Stimulated activated CD8-positive, alpha-beta memory T cell treated with anti-CD3 and anti-CD28 coated beads, Interleukin-4, amount 100 ng/mL, for 4 hours (primary cell): Measurements from ENCODE around the gene MKX.

Source experiments
- DNase-seq, 2 donors: peaks; one replicate each; pipeline ENCODE4 v3.0.0-alpha.2; 2020; ENCODE audit warnings: low read depth in 2 of 2, low spot score in 1 of 2

Gene MKX

DNA sequence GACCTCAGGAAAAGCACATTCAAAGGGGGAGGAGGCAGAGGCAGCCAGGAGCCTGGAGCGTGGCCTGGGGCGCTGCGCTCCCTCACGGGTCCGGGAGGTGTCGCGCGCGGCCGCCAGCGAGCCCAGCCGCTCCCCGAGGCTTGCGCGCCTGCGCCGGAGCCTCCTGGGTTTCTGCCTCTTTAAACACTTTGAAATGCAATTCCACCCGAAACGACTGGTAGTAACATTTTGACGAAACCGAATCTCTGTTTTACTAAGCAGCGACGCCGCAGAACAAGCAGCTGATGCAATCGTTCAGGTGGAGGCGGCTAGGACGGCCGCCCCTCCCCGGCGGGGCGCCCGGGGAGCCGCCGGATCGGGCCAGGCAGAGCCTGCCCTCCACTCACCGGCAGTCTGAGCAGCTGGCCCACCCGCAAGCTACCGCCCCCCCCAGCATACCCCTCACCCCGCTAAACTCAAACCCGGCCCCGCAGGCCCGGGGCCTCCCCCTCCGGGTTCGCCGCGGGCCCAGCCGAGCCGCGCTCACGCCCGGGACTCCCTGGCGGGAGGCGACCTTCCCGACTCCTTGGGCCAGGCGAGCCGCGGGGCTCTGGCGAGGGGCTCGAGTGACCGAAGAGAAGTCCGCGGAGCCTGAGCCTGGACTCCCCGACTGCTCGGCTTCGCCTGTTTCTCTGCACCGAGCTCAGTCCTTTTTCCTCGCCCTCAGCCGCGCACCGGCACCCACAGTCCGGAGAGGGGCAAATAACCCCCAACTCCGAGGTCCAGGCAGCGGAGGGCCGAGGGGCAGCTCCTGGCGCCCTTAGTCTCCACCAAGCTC, 3.2 kb downstream of the MKX start:
- DNase-seq = peak; percentile 46 to 52

DNA sequence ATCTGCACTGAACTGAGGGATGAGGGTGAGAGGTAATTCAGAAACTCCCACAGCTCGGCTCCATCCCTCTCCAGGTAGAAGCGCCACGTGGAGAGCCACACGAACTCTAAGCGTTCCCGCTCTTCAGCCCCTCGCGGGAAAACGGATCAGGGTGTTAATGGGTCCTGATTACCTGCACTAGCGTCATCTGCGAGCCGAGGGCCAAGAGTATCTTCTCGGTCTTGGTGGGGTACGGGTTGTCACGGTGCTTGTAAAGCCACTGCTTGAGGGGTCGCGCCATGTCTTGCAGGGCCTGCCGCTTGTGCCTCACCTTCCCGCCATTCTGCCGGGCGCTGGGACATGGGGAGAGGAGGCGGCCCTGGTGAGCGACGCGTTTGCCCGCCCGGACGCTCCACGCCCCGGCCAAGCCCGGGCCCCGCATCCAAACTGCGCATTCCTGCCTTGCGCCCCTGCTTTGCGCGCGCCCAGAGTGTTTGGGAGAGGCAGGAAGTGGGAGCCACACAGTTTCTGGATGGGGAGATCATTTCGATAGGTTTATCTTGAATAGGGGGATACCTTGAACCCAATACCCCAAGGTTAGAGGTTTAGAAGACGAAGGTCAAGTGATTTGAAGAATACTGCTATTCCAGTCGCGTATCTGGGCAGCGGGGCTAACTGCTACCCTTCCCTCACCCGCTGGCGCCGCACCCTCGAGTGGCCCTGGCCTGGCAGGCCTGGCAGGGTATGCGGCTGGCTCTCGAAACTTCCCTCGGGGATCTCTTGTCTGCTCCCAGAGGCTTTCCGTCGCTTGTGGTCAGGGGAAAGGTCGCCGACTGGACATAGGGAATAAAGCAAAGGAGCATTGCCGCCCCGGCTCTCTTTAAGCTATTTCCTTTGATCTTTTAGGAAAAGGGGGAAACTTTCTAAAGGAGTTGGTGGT, 4.2 kb downstream of the MKX start:
- DNase-seq = no peak

DNA sequence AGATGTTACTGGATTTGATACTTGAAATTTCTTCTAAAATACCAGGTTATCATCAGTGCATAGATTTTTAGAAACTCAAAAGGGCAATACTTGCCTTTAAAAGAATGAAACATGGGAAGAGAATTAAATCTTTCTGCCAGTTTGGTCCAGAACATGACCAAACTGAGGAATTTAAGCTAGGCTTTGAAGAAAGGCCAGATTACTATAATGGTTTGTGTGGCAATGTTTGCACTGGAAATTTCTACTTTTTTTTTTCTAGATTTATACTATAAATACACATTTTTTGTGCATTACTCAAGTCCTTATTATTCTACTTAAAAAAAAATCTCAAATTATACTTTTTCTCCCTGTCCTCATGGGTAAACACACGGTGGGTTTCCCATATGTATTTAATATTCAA, 9.2 kb downstream of the MKX start:
- no peak for DNase-seq

DNA sequence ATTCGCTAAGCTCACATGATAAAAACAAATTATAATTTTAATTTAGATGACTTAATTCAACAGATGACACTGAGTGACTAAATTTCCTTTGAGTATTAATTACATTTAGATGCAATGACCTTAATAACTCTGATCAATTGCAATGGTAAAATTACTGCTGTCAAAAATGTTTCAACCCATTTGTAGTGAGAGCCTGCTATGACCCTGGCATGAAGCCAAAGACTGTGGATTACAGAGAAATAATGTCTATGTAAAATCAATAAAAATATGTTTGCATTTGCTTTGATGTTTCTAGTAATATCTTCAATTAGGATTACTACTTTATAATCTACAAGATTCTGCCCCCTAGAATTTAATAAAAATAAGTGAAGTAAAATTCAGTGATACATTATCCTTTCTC, 15.6 kb downstream of the MKX start:
- no peak for DNase-seq

DNA sequence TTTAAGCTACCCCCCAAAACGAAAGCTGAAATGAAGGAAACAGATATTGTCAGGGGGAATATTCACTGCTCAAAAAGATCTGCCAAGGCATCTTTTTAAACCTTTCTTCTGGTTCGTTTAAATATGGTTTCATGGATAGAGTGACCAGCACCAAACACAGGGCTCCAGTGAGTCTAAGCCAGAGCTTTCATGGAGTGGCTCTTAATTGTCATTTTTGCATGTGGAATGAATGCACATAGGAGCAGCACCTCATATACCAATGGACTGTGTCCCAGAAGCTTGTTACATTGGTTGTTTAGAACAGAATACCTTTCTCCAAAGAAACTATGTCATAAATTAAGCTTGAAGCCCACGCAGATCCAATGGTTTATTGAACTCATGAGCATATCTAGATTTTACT, 17.3 kb downstream of the MKX start:
- DNase-seq = no peak

DNA sequence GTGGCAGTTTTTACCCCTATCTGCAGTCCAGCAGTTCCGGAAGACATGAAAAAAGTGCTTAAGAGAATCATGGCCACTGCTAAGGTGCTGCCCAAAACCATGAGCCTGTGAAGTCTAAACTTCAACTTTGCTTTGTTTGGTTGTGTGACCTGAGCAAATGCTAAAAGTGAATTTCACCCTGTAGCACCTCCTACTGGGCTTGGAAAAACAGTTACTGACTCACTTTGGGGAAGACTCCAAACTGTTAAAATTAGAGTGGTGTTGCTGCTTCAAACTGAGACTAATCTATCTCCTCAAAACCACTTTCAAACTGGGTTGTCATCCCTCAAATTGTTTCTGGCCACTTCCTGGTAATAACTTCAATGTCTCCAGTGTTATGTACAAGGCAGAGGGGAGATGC, 21.3 kb downstream of the MKX start:
- no peak for DNase-seq

DNA sequence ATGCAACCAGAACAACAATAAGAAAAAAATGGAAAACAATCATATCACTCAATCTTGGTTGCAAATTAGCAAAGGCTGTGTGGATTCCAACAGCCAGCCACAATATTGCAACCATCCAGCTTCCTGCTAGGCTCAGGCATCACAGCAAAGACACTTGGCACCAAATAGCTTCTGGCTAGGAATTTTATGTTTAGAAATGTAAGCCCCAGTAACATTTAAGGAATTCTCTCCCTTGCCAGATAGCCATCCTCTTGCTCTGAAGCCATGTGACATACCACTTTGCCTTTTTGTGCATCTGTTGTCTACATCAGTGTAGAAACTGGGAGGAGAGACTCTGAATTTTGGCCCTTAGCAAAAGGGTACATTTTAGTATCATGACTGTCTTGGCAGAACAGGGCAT, 22.2 kb downstream of the MKX start:
- no peak for DNase-seq

DNA sequence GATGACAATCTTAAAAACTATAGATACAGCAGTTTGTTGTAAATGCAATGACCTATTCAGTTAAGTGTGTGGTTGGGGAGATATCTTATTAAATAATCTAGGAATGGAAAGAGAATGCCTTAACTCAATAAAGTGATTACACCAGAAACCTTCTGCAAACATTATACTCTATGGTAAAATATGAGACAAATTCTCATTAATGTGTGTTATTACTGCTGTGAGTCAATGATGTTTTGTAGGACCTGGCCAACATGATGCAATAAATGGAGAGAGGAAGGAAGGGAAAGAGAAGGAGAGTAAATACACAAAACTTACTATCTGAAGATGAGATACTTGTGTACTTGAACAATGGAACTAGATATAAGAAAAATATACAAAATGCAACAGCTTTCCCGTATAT, 25.1 kb downstream of the MKX start:
- no peak for DNase-seq

DNA sequence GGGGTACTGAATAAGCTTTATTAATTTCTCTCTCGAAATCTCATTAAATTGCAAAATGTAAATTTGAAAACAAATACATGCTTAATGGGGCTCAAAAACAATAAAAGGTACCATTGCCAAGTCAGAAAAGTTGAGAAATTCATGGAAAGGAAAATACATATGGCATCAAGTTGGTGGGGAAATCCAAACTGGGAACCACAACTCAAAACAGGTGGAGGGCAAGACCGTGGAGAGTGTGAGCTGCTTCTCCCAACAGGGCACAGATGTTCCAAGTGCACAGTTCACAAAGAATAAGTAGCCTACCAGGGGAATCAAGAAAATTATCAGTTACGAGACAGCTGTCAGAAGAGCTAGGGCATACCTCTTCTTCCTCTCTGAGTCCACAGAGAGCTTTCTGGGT, 26.6 kb downstream of the MKX start:
- DNase-seq = no peak

DNA sequence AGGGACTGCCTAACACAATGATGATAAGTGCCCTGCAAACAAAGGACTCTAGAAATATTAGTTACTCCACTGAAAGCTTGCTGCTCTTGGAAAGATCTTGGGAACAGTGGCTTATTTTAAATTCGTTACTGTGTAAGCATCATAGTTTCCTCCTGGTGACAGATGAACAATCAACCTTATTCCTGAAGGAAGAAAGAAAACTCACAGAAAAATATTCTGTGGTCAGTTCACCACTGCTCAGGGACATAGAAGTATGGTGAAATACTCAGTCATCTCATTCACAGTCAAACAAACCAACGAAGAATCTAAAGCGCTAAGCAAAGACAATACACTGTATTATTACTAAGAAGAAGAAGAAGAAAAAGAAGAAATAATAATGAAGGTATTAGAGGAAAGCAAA, 27.8 kb downstream of the MKX start:
- no peak for DNase-seq

DNA sequence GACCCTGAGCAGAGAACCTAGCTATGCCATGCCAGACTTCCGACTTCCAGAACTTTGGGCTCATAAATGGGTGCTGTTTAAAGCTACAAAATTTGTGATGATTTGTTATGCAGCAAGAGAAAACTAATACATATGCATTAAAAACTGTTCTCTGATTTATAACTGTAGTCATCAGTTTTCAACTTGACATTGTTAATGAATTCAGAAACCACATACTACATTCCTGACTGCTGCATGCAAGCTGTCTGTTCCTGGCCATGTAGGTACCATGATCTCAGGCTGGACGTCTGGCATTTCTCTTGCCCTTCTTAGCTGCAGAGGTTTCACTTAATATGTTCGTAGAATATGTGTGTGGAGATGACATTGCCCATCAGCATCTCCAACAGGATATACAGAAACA, 28.4 kb downstream of the MKX start:
- no peak for DNase-seq

DNA sequence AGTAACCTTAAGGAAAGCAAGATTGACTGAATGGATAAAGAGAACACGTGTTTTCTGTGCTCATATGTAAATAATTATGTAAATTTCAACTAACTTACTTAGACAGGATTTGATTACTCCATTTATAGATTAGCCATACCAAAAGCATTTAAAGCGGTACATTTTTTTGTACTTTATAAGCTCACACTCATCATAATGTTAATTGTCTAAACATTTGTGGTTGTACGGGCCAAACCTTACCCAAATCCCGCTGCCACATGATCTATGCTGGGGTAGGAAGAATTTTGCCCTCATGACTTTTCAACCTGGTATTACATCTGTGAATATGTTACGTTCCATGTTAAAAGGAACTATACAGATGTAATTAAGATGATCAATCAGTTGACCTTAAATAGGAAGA, 29.1 kb downstream of the MKX start:
- no peak for DNase-seq

DNA sequence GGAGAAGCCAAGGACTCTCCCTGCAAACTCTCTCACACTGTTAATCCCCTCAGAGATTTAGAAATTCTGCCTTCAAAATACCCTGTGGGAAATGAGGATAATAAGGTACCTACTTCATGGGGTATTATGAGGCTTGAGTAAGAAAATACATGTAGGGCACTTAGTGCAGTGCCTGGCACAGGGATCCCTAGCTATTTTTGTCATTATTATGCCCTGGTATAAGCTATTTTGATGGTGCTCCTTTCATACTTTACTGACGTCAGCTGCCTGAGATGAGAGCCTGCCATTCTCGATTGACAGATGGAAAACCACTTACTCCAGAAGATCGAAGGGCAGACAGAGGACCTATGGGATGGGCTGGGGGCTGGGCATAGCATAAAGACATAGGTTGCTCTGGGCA, 30.1 kb downstream of the MKX start:
- DNase-seq = no peak

DNA sequence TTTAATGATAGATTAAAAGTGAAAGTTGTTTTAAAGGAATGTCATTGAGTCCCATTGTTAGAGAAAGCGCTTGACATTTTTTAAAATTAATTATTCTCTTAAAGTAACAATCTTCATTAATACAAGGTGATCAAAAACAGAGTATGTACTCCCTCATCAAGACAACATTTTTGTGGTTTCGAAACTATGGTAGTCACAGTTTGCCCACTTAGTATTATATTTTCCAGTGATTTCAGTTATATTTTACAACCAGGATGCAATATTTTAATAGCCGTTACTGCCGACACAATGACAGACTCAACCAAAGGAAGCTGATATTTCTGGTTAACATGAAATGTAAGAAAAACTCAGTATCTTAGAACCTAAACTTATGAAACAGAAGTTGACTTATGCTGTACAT, 31.3 kb downstream of the MKX start:
- DNase-seq = no peak

DNA sequence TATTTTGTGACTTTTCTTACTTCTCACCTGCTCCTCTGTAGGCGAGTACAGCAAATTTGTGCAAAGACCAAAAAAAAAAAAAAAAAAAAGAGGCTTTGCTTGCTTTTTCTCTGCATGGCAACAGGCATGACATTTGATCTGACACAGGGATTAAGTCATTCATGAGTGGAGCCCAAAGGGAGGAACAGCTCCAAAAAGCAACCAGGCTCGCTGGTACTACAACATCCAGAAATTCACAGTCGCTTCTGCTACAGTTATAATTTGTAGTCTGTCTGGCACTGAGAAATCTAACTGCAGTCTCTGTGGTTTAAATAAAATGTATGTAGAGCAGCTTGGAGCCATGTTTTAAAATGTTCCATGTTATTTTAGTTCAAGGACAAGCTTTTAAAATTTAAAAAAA, 31.7 kb downstream of the MKX start:
- no peak for DNase-seq

DNA sequence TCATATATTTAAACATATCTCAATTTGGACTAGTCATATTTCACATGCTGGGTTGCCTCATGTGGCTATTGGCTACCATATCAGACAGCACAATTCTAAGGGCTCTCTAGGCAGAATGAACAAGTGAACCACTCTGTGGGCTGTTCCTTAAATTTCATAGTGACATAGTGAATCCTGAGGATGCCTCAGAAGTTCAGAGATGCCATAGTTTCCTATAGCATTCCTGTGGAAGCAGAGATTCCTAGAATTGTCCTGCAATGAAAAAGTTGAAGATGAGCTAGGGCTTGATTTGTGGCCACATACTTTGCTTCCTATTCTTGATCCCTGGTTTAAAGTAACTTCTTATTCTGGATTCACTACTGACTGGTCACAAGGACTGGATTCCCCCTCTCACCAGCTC, 35.6 kb downstream of the MKX start:
- DNase-seq = no peak

DNA sequence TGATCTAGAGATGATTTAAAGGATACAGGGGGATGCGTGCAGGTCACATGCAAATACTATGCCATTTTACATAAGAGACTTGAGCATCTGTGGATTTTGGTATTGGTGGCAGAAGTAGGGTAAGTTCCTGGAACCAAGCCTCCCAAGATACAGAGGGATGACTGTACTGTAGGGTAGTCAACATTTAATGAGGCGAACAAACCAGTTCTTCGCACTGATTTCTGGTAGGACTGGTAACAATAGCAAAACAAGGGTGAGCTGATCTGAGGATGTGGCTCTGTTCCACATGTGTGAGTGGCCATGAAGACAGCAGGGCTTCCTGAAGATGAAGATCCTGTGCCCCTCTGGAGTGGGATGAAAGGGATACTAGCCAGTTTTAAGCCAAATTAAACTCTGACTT, 36.3 kb downstream of the MKX start:
- DNase-seq = no peak

DNA sequence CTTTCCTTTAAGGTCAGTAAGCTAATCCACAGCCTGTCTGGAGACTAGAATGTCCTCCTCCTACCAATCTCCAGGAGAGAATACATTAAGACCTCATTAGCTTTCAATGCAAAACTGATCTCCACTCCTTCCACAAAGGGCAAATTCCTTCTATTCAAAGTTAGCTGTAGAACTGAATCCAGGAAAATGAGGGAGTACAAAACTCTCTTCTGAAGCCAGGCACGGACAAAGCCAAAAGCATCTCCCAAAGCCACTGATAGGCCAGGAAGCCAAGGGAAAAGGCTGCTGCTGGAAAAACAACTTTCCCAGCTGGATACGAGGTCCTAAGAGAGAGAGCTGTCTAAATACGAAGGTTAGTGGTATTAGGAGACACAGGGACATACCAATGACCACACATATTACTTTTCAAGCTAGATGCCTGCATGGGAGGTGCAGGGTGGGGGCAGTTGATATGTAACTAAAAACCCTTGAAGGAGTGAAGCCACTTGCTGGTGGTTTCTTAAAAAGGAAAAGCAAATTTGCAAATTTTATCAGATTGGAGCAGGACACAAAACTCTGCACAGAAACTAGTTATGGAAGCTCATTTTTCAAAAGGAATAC, 43.6 kb downstream of the MKX start:
- no peak for DNase-seq

DNA sequence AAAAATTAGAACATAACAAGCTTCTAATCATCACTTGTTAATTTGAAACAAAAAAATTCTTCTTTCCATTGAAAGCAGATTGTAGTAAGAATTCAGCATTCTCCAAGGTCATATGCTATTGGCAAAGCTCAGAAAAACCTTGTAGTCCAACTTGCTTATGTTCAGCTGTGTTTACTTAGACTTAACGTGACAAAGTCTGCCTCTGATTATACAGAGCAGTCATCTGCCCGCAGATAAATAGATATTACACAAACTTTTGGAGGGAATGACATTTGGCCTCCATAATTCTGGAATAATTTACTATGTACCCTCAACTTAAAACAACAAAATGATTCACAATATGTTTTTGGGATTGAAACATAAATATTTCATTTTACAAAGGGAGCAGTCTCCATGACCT, 45.8 kb downstream of the MKX start:
- no peak for DNase-seq

DNA sequence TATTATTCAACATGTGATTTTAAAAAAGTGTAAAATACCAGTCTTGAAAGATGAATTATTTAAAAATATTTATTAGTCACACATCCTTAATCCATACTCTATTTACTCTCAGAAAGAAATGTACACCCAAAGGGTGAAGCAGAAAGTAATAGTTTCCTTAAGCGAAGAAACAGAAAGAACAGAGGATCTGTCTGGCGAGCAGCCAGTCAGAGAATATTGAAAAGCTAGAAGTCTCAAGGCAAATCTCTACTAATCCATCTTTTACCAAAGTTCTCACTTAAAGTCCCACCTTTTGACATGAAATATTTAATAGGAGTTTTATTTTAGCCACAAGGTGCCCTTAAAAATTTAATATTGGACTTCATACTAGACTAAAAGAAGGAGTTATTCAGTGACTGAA, 46.7 kb downstream of the MKX start:
- no peak for DNase-seq

DNA sequence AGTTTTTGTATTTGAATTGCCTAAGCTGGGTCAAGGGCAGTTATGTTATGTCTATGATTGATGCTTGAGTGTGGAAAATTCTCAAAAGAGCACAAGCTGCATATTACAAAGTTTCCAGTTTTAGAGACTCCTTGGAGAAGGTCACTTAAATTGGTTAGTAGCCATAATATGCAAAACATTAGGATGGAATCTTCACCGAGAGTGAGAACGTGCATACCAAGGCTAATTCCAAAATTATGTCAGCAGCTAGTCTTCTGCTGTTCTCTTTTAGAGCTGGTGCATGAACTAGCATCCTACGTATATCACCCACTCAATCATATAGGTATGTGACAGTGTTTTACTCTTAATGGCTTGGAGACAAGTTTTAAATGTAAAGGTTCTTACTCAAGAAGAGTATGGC, 49.2 kb downstream of the MKX start:
- DNase-seq = no peak

DNA sequence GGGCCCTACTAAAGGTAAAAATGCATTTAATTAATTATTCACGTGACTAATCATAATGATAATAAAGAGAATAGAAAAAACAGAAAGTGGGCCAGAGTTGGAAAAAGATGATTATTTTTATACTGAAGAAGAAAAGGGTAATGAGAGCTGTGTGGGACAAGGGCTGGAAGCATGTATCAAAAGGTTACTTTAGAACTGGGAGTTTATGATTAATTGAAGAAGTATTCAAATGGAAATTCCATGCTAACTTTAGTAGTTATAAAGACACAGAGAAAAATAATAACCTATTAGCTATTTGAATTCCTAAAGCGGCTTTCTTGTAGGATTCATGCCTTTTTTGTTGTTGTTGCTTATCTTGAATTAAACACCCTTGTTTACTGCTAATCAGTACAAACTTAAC, 49.9 kb downstream of the MKX start:
- DNase-seq = no peak
